GM21390 (cell line): ENCODE data around the gene TMCO4.
A peak's percentile ranks its signal among the peaks of the same experiment; 100 is the strongest.
"Not testable (repeated sequence)": the region's sequence is repeated elsewhere in the genome, so short reads cannot be mapped to it uniquely, and the experiment has no call there.

Experiments used
- ATAC-seq: cut with Tn5 transposase; IDR thresholded peaks from one replicate; pipeline ENCODE4 v1.9.1; 2021; ENCODE audit not compliant: unreplicated experiment

The TMCO4 gene

DNA sequence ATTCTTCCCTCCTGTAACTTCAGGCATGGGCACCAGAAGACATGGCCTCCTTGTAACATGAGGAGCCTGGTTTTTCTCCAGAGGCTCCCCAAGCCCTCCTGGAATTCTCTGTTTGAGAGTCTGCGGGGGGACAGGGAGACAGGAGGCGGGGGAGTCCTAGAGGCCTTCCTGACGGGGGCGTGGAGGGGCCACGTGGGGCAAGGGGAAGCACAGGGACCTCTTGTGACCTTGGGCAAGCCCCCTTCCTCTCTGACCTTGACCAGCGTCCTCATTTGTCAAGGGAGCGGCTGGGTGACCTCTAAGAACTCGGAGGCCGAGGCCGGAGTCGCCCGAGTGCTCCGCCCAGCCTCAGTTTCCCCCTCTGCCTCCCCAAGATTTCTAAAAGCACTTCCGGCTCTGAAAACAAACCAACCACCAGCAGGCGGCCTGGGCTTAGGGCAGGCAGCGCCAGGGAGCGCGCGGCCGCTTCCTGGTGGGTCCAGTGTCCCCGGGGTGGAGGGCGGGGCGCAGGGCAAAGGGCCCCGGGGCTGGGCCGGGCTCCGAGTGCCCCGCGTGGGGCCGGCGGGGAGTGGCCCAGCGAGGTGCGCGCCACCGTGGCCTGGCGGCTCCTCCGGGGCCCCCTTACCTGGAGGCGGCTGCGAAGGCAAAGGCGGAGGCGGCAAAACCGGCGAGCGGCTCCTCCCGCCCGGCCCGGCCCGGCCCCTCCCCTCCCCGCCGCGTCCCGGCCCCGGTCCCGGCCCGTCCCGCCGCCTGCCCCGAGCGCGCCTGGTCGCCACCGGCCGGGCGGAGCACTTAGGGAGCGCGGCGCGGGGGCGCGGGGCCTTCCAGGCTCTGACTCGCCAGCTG is at the start of gene TMCO4:
TMCO4 (minus strand) TSS at position 687 of the 846 bp plus-strand sequence. CDS start 19,158 bp downstream, outside the sequence.
- peak; percentile 60 for ATAC-seq

DNA sequence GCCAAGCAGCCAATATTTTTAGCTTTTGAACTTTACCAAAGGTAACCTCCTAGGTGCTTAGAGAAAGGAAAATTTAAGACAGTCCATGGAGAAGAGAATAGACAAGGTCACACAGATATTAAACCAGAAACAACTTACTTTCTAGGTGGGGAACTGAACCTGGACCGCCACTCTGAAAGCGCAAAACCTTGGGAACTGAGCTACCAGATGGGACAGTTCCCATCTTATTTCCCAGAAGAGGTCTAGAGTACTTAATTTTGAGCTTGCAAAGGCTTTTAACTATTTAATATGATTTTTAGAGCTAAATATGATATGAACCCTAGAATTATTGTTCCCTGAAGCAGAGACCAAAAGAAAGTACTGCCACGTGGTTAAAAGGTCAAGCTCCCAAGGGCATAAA is 49.6 kb upstream of the TMCO4 start:
- ATAC-seq: not testable (repeated sequence)

DNA sequence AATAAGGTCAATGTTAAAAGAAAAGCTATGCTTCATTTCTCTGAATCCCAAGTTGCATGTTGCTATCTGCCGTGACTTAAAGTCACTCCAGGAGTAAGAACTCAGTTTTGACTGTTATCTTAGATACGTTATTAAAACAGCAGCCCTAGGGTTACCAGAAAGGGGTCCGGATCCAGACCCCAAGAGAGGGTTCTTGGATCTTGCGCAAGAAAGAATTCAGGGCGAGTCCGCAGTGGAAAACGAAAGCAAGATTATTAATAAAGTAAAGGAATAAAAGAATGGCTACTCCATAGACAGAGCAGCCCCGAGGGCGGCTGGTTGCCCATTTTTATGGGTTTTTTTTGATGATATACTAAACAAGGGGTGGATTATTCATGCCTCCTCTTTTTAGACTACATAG is 47.6 kb upstream of the TMCO4 start:
- not testable (repeated sequence) for ATAC-seq

DNA sequence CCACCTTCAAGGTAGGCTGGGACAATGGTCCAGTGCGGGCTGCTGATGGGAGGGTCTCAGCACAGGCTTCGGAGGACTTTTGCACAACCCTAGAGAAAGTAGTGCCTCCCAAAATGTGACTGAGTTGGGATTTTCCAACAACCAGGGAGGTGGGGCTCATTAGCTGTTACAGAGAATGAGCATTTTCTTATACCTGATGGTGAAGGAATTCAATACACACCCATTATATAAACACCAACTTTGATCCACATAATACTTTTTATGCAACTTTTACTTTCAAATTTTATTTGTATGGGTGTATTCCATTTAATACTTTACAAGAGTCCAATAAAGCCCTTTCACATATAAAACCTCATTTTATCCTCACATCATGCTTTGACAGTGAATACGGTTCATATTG is 46.6 kb upstream of the TMCO4 start:
- ATAC-seq: no peak

DNA sequence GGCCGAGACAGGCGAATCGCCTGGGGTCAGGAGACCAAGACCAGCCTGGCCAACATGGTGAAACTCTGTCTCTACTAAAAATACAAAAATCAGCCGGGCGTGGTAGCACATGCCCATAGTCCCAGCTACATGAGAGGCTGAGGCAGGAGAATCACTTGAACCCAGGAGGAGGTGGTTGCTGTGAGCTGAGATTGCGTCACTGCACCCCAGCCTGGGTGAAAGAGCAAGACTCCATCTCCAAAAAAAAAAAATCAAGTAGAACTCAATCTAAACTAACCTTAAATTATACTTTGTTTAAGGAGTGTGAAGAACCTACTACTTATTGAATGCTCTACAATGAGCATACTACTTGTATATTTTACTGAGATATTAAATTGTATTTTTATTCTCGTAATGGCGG is 45.8 kb upstream of the TMCO4 start:
- ATAC-seq: no peak

DNA sequence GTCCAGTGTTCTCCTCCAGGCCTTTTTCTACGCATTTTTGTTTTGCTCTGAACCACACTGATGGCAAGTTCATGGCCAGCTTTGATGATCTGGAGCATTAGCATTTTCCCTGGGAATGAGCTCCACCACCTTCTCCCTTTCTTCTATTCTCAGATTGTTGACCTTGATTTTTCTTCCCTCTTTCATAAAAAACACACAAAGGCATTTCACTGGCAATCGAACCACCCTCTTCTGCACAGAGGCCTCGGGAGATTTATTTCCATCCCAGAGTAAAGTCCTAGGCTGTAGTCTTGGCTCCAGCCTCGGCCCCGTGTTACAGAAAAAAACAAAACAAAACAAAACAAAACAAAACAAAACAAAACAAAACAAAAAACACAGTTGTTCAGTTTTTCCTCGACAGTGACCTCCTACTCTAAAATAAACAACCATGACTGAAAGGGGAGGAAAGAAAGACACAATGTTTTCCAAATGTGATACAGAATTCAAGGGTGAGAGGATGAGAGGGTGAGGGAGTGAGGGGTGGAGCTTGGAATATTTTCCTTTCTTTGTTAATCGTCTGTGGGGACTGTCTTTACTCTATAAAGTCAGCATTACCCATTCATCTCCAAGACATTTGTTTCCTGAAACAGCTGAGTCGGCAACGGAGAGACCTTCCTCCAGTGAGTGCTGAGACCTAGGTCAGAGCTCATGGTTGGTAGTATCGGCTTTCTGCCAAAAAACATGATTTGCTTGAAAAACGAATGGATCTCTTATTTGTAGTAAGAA is 45.2 kb upstream of the TMCO4 start:
- no peak for ATAC-seq

DNA sequence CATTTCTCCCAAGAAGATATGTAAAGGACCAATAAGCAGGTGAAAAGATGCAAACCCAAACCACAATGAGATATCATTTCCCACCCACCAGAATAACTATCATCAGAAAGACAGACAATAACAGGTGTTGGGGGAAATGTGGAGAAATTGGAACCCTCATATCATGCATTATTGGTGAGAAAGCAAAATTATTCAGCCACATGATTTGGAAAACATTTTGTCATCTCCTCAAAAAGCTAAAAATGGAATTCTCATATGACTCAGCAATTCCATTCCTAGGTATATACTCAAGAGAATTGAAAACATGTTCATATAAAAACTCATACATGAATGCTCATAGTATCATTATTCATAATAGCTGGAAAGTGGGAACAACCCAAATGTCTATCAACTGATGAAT is 40.5 kb upstream of the TMCO4 start:
- no peak for ATAC-seq

DNA sequence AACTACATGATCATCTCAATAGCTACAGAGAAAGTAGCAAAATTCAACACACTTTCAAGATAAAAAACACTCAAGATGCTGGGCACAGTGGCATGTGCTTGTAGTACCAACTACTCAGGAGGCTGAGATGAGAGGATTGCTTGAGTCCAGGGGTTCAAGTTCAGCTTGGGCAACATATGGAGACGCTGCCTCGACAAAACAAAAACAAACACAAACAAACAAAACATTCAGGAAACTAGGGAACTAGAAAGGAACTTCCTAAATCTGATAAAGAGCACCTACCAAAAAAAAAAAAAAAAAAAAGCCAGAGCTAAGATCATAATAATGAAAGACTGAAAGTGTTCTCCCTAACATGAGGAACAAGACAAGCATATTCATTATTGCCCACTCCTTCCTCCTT is 38.1 kb upstream of the TMCO4 start:
- no peak for ATAC-seq

DNA sequence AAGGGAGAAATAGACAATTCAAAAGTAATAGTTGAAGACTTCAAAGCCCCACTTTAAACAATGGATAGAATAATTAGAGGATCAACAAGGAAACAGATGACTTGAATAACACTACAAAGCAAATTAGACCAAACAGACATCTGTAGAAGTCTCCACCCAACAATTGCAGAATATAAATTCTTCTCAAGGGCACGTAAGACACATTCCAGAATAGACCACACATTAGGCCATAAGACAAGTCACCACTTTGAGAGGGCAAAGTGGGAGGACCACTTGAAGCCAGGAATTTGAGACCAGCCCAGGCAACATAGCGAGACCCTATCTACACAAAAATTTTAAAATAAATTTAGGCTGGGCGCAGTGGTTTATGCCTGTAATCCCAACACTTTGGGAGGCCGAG is 35.9 kb upstream of the TMCO4 start:
- no peak for ATAC-seq

DNA sequence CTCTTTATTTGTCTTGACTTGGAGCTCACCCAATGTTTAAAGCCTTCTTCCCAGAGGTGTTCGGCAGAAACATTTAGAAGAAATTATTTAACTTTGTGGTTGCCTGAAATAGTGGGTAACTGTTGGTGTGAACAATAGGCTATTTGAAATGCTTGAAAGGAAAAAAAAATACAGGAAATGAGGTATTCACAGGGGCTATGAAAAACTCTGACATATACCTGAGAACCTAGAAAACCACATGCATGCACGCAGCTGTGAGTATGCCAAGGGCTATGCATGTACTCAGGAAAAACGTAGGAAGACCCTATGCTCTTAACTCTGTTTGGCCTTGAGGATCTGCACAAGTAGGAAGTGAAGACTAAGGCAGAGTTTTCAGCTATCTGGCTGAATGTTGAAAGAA is 31.7 kb upstream of the TMCO4 start:
- no peak for ATAC-seq

DNA sequence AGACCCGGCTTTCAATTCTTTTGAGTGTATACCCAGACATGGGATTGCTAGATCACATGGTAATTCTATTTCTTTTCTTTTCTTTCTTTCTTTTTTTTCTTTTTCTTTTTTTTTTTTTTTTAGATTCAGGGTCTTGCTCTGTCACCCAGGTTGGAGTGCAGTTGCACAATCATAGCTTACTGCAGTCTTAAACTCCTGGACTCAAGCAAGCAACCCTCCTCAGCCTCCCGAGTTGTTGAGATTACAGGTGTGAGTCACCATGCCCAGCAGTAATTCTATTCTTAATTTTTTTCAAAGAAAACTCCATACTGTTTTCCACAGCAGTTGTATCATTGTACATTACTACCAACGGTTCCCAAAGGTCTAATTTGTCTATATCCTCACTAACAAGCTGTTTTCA is 28.8 kb upstream of the TMCO4 start:
- ATAC-seq: no peak

DNA sequence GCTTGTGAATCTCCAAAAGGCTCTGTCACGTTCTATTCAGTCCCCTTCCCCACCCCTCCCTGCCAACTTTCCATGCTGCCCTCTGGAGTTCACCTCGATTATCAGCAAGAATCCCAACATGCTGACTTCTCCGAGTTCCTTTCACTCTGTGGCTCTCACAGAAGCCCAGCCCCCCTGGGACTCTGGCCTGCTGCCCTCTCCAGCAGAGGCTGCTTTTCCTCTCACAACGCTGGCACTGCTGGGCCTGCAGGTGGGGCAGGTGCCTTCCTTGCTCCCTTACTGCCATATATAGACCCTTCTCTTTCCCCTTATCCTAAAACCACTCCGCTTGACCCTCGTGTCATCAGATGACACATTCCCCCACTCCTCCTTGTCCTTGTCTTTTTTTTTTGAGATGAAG is 25.6 kb upstream of the TMCO4 start:
- no peak for ATAC-seq

DNA sequence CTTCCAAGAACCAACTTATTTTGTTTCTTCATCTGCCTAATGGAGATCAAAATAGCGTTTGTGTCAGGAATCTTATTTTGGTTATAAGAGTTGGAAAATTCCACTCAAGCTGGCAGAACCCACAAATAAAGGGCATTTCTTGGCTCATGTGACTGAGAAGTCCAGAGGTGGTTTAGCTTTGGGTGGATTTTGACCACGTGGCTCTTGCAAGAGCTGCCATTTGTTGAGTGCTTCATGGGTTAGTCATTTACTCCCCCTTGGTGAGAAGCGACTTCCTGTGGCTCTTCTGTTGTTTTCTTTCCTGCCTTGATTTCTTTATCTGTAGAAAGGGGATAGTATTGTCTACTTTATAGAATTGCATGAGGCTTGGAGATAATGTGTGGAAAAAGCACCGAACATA is 24.8 kb upstream of the TMCO4 start:
- ATAC-seq: no peak

DNA sequence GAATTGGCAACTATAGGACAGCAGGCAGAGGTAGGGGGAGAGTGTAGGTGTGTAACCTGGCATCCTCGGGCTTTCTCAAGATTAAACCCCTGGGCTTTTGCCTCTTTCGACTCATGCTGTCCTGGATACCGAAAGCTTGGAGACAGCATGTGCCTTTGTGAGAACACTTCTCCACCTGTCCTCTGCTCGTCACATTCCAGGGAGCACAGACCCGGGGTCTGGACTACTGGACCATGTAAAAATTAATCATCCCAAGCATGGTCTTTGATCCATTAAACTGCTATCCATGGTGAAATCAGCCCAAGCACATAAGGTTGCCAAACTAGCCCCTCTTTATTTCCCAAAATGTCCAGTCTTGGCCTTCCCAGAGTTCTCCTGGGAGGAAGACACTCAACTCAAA is 24.3 kb upstream of the TMCO4 start:
- no peak for ATAC-seq

DNA sequence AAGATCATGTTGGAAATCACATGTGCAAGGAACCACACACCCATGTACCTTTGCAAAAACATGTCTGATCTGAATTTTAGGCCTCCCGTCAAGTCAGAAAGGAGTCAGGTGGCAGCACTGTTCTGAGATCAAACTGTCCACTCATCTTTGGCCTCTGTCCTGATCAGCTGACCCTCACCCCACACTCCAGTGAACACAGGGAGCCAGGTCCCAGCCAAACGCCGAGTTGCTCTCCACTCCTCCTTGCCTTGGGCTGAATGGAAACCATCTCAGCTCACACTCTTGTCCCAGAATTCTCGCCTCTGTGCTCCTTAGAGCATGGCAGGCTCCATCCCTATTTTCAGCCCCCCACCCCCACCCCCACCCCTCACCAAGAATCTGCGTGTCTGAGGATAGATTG is 20.0 kb upstream of the TMCO4 start:
- ATAC-seq: no peak

DNA sequence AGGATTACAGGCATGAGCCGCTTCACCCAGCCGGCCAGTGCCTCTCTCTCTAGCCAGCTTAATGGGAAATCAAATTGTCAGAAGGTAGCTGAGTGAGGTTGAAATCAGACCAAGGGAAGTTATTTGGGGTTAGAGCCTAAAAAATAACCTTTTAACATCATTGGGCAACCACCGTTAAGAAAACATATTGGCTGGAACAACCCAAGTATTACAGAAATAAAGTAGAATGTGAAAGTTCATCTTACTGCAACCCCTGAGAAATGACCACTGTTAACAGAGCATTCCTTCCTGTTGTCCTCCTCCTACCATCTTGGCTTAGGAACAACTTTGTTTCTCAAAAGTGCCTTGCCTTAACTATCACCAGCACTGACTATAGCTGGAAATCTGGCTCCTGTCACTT is 18.6 kb upstream of the TMCO4 start:
- ATAC-seq: no peak

DNA sequence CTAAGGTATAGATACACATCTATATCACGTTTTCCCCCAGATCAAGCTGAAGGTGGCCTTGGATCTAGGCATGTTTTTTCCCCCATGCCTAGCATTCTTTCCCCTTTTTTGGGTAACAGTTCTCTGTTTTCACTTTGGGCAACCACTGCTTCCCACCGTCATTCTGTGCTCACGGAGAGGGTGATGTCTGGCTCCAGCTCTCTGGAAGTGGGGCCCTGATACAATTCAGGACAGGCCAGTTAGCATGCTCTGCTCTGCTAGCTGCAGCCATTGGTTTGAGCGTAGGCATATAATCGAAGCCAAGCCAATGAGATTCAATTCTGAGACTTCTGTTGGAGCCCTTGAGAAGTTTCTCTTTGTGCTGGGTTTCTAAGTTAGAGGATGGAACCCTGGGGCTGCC is 17.4 kb upstream of the TMCO4 start:
- ATAC-seq: no peak

DNA sequence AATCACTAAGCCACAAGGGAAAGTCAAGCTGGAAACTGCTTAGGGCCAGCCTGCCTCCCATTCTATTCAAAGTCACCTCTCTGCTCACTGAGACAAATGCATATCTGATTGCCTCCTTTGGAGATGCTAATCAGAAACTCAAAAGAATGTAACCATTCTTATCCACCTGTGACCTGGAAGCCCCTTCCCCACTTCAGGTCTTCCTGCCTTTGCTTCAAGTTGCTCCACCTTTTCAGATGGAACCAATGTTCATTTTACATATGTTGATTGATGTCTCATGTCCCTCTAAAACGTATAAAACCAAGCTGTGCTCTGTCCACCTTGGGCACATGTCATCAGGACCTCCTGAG is 17.0 kb upstream of the TMCO4 start:
- ATAC-seq: not testable (repeated sequence)

DNA sequence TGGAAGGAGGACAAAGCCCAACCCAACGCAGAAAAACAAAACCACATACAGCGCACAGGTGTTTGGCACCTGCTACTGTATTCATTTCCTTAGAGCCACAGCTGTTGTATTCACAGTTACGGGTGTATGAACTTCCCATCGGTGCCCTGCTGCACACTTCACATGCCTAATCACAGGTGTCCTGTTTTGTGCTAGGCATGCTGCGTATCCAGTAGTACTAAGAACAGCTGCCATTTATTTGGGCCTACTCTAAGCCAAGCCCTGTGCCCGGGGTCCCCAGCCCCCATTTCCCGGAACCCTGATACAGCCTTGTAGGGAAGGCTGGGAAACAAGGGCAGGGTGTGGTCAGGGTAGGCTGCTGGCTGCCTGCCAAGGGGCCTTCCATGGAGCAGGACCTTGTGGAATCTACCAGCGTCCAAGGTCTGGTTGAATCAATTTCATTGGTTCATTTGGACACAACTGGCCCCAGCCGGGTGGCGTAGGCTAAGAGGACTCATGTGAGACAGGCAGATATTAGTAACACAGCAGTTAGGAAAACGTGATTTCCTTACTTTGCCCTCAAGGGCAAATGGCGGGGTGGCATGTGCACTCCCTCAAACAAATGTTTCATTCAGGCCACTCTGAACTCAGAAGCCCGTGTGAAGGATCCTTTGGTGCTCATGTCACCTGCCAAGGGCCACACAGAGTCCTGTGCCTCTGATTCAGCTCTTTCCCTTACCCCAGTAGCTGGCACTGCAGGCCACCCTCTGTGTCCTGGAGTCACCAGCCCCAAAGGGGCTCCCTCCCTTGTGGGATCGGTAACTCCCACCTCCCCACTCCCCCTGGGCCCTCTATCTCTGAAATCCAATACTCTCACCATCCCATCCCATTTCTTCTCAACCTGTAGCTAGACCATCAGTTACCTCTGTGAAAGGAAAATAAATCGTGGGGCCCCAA is 16.4 kb upstream of the TMCO4 start:
- no peak for ATAC-seq

DNA sequence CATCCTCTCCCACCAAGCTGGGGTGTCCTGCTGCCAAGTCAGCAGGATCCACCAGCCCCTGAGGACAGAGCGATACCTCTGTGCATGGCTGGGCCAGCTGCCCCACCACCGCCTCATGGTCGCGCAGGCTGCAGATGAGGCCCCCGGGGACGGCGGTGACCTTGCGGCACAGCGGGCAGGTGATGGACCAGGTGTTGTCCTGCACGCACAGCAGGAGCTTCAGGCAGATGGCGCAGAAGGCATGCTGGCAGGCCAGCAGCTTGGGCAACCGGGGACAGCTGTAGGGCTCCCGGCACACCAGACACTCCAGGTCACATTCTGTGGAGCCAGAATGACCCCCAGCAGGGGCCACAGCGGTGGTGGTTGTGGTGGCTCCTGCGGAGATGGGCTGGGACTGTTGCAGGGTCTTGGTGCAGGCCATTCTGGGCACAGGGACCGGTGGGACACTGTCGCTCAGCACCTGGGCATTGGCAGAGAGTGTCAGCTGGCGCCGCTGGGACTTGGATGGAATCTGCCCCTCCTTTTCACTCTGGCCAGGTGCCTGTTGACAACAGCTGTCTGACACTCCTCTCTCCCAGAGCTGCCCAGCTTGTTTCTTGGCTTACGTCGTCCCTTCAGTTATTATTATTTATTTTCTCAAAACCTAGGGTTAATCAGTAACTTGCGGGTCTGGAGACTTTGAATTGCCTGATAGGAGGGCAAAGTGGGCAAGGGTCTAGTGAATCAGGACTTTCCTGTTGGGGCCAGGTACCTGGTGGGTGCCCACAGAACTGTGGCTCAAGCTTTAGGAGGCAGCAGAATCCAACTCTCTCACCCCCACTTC is 15.2 kb upstream of the TMCO4 start, which contains the start of gene RNF186:
RNF186 (minus strand) TSS at position 603 of the 823 bp plus-strand sequence; CDS start at position 421, 182 bp downstream.
- no peak for ATAC-seq
